HG03354 (cell line): Measurements from ENCODE around the gene TMEM52B.

ENCODE experiments used
- ATAC-seq: cut with Tn5 transposase; IDR thresholded peaks from one replicate; pipeline ENCODE4 v1.9.1; 2021; ENCODE audit warnings: mild to moderate bottlenecking; ENCODE audit not compliant: unreplicated experiment, poor library complexity, severe bottlenecking

The TMEM52B gene

GRCh38 chr12:10235761-10236631 is 57.2 kb downstream of the TMEM52B start:
- ATAC-seq = no peak

GRCh38 chr12:10236720-10237119 is 57.9 kb downstream of the TMEM52B start:
- ATAC-seq = no peak

- no peak for ATAC-seq
Observed at GRCh38 chr12:10238526-10238925, 59.7 kb downstream of the TMEM52B start.

- no peak for ATAC-seq
Observed at GRCh38 chr12:10241290-10241689, 62.5 kb downstream of the TMEM52B start.
